Suprapubic skin (tissue), 4 donors: Measurements from ENCODE around the gene USP31.

Source experiments
- EP300 ChIP-seq: sonication (generic); formaldehyde crosslinking; IDR thresholded peaks from one replicate; pipeline ENCODE4 v1.6.1; 2017; ENCODE audit warnings: antibody characterized with exemption
- POLR2A ChIP-seq, 2 donors: fragments of 450-650 bp; IDR thresholded peaks; one replicate each; pipeline ENCODE4 v1.6.1; 2017; ENCODE audit warnings: antibody characterized with exemption in 2 of 2, mild to moderate bottlenecking in 2 of 2, moderate library complexity in 2 of 2
- POLR2AphosphoS5 ChIP-seq, 3 donors: sonication (generic); formaldehyde crosslinking; IDR thresholded peaks; one replicate each; pipeline ENCODE4 v1.6.1; 2017; ENCODE audit warnings: antibody characterized with exemption in 3 of 3
- TF ChIP-seq, protein P1 (sequence below), 2 donors: fragments of 200-600 bp in 1 of 2; fragments of 450-650 bp in 1 of 2; sonication (generic) in 1 of 2; IDR thresholded peaks; one replicate each; pipeline ENCODE4 v1.5.1; 2016 to 2019; ENCODE audit warnings: antibody characterized with exemption in 2 of 2, mild to moderate bottlenecking in 1 of 2, moderate library complexity in 1 of 2

DNA sequence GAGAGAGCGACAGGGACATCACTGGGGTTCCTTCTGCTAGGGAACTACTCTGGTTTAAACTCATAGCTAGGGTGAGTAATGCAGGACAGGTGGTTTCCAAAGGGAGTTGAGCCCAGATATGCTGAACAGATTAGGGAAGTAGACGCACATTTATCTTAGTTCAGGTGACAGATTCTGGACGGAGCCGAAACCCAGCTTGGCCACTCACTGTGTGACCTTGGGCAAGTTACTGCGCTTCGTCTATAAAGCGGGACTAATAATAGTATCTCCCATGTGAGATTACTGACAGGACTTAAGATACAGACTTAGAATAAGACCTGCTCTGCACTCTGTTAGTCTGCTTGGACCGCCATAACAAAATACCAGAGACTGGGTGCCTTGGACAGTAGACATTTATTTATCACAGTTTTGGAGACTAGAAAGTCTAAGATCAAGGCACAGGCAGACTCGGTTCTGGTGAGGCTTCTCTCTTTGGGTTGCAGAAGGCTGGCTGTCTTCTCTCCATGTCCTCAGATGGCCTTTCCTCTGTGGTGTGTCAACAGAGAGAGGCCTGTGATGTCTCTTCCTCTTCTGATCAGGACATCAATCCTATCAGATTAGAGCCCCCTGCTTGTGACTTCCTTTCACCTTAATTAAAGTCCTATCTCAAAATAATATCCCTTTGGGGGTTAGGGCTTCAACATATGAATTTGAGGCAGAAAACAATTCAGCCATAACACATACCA is 45.4 kb upstream of the USP31 start:
- TF ChIP-seq POLR2A (IDR thresholded peaks at IDR 0.05) = no peak
- TF ChIP-seq, protein P1, sequence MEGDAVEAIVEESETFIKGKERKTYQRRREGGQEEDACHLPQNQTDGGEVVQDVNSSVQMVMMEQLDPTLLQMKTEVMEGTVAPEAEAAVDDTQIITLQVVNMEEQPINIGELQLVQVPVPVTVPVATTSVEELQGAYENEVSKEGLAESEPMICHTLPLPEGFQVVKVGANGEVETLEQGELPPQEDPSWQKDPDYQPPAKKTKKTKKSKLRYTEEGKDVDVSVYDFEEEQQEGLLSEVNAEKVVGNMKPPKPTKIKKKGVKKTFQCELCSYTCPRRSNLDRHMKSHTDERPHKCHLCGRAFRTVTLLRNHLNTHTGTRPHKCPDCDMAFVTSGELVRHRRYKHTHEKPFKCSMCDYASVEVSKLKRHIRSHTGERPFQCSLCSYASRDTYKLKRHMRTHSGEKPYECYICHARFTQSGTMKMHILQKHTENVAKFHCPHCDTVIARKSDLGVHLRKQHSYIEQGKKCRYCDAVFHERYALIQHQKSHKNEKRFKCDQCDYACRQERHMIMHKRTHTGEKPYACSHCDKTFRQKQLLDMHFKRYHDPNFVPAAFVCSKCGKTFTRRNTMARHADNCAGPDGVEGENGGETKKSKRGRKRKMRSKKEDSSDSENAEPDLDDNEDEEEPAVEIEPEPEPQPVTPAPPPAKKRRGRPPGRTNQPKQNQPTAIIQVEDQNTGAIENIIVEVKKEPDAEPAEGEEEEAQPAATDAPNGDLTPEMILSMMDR (IDR thresholded peaks at IDR 0.05) = no peak
- TF ChIP-seq POLR2AphosphoS5 (IDR thresholded peaks at IDR 0.05) = no peak
- TF ChIP-seq EP300 = no peak
